Measurements from ENCODE around the gene THRB.

DNA sequence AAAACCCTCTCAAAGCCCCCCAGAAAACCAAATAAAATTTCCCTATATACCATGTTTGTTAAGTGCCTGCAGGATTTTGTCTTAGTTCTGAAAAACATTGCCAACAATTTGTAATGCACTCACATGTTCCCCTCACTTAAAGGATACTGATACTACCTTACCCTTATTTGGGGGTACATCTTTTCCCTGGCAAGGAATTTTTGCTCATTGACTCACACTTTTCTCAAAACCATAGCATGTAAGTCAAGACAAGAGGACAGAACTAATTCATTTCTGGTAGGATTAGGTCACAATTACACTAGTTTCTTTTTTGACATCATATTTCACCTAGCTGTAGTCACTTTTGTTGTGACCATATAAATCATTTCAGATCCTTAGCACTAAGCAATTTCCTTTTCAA, 222.2 kb downstream of the THRB start:
- no peak for TF ChIP-seq POLR2A (IDR thresholded peaks at IDR 0.05; ENCODE audit: low read depth, low read length)
- no peak for TF ChIP-seq TAF1 (IDR thresholded peaks at IDR 0.05; ENCODE audit: low read depth, low read length)
